ENCODE data around the gene TIPRL. TPM values are rescaled to one million over a fixed set of nuclear protein-coding genes. Genes with fewer than 3 reads are reported as not detected.

Gene TIPRL
- total RNA-seq, result 27.1 and 33.8 TPM in 2 replicates

DNA sequence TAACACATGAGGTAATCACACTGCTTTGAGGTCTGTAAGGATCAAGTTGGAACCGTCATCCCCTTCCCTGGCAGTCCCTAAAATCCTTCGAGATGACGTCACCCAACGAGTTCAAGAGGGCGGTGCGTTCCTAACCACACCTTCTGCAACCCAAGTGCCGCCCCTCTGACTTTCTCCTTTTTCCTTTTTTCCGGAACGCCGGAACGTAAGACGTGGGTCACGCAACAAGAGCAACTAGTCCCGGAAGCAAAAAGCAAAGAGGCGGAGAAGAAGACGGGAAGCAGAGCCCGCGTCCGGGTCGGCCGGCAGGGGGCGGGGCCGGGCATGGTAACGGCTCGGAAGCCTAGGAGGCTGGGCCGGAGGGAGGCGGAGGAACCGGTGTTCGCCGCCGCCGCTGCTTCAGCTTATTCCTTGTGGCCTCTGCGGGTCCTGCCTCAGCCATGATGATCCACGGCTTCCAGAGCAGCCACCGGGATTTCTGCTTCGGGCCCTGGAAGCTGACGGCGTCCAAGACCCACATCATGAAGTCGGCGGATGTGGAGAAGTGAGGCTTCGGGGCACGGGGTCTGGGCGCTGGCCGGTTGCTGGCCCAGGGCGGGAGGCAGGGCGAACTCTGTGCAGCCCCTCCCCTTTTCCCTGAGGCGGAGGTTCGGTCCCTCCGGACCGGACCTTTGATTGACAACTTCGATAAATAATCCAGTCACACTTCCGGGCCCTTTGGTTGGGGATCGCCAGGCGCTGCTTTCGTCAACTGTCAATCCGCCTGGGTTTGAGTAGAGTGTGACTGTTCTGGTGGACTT lies at the start of gene TIPRL:
Gene TIPRL (plus strand): TSS at position 325 of the 800 bp plus-strand sequence. CDS start 116 bp downstream, at position 441.

DNA sequence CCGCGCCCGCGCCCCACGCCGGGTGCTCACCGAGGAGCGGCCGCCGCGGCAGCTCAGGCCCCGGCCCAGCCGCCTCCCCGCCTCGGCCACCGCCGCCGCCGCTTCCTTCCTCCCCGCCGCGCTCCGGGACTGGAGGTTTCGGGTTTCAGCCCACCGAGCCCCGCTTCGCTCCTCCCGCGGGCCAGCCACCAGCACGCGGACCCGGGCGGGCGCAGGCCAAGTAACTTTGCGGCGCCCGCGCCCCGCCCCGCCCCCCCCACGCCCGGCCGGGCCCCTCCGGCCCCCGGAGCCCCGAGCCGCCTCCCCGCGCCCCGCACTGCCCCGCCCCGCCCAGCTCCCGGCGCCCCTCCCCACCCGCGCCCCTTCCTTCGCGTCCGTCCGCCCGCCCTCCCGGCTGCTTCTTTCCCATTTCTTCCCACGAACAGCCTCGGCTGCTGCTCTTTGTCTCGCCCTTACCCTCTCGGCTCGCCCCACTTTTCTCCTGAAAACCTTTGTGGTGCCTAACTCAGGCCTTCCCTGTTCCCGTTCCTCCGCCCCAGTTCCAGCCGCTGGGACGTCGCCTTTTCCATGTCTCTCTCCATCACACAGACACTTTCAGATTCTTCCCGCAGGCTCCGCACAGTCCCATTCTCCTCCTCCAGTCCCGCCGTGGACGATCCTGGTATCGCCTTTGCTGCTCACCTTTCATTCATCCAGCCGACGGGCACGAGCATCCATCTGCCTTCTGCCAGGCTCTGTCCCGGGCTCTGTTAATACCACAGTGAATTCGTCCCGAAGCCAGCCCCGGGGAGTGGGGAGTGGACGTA lies 41.9 kb upstream of the TIPRL start, which contains the start of gene GPR161:
Gene GPR161 (minus strand): TSS at position 222 of the 806 bp plus-strand sequence. CDS start 32,080 bp downstream, outside the sequence.

DNA sequence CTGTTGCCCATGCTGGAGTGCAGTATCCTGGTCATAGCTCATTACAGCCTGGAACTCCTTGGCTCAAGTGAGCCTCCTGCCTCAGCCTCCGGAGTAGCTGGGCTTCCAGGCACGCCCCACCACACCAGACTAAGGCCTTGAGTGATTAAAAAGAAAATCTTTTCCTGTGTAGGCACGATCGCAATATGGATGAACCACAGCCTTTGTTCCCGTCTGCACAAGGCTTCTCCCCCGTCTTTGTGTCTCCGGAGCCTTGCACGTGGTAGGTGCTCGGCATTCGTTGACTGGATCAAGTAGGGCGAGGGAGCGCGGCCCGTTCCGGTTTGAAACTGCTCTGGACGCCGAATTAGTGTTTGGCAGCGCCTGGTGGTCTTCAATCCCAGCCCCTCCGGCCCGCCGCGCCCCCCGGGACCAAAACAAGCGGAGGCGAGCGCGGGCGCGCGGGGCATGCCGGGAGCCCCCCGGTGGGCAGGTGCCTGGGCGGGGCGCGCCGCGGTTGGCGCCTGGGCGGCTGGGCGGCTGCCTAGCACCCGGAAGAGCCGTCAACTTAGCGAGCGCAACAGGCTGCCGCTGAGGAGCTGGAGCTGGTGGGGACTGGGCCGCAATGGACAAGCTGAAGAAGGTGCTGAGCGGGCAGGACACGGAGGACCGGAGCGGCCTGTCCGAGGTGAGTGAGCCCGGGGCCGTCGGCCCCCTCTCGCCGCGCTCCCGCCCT lies 46.9 kb downstream of the TIPRL start, which contains the start of gene SFT2D2:
Gene SFT2D2 (plus strand): TSS at position 529 of the 715 bp plus-strand sequence. CDS start 76 bp downstream, at position 605.

Small RNA genes lying within 50 kb of the gene (small RNA-seq; reads per million reads assigned to genes)
- gene AL021397.1, result not detected

Other genes with a start within 250 kb of the TIPRL start
- gene DCAF6, start 242.3 kb upstream of the TIPRL start, total RNA-seq, result 51.0 and 54.0 TPM in 2 replicates
- 18.0 and 20.0 TPM in 2 replicates for gene MPC2, start 241.9 kb upstream of the TIPRL start, total RNA-seq
- 20.6 and 26.3 TPM in 2 replicates for gene GPR161, start 42.0 kb upstream of the TIPRL start, total RNA-seq
- gene SFT2D2, start 47.0 kb downstream of the TIPRL start, total RNA-seq, result 51.0 and 60.9 TPM in 2 replicates
- gene TBX19, start 101.9 kb downstream of the TIPRL start, total RNA-seq, result 0.86 and 0.98 TPM in 2 replicates